MM.1S (cell line): ENCODE results near the gene NOL4L.

Source experiments
- EZH2 ChIP-seq: fragments of 300-600 bp; sonication (generic); optimal IDR thresholded peaks from 2 replicates; pipeline ENCODE3; 2017; ENCODE audit warnings: low read depth, mild to moderate bottlenecking, antibody characterized with exemption, low read length, mixed read lengths
- EZH2phosphoT487 ChIP-seq: fragments of 300-600 bp; sonication (generic); IDR thresholded peaks from 2 replicates; pipeline ENCODE4 v1.6.1; 2018; ENCODE audit warnings: antibody characterized with exemption, low read length
- TF ChIP-seq, protein P1 (sequence below): fragments of 300-600 bp; sonication (generic); IDR thresholded peaks from 2 replicates; pipeline ENCODE4 v1.5.1; 2016; ENCODE audit warnings: antibody characterized with exemption, low read length, mixed read lengths

- TF ChIP-seq, protein P1, sequence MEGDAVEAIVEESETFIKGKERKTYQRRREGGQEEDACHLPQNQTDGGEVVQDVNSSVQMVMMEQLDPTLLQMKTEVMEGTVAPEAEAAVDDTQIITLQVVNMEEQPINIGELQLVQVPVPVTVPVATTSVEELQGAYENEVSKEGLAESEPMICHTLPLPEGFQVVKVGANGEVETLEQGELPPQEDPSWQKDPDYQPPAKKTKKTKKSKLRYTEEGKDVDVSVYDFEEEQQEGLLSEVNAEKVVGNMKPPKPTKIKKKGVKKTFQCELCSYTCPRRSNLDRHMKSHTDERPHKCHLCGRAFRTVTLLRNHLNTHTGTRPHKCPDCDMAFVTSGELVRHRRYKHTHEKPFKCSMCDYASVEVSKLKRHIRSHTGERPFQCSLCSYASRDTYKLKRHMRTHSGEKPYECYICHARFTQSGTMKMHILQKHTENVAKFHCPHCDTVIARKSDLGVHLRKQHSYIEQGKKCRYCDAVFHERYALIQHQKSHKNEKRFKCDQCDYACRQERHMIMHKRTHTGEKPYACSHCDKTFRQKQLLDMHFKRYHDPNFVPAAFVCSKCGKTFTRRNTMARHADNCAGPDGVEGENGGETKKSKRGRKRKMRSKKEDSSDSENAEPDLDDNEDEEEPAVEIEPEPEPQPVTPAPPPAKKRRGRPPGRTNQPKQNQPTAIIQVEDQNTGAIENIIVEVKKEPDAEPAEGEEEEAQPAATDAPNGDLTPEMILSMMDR = no peak
- TF ChIP-seq EZH2phosphoT487 = no peak
- TF ChIP-seq EZH2 = no peak
Observed at GRCh38 chr20:32461836-32462600, 123.1 kb downstream of the NOL4L start.
